IPS-20b (cell line): ENCODE results near the gene TSPAN31.
A peak's percentile ranks its signal among the peaks of the same experiment; 100 is the strongest.

Experiments used
- H3K27ac ChIP-seq: one replicate; pipeline ENCODE4 v1.5.1; 2013; ENCODE audit warnings: low read length
- H3K27me3 ChIP-seq: 2 replicates; pipeline ENCODE4 v1.6.1; 2013; ENCODE audit warnings: mild to moderate bottlenecking, low read length, inconsistent platforms; ENCODE audit not compliant: insufficient read depth
- H3K36me3 ChIP-seq: 2 replicates; pipeline ENCODE4 v1.6.1; 2013; ENCODE audit warnings: low read depth, mild to moderate bottlenecking, inconsistent platforms, low read length, moderate library complexity; ENCODE audit not compliant: insufficient read depth
- H3K4me1 ChIP-seq: 2 replicates; pipeline ENCODE4 v1.6.1; 2013; ENCODE audit warnings: mild to moderate bottlenecking, control low read depth, inconsistent platforms, low read length, moderate library complexity; ENCODE audit not compliant: insufficient read depth
- H3K4me3 ChIP-seq: 2 replicates; pipeline ENCODE4 v1.5.1; 2013; ENCODE audit warnings: mild to moderate bottlenecking, low read length, inconsistent platforms
- H3K9ac ChIP-seq: 2 replicates; pipeline ENCODE4 v1.6.1; 2013; ENCODE audit warnings: low read depth, mild to moderate bottlenecking, inconsistent platforms, low read length, moderate library complexity
- H3K9me3 ChIP-seq: 2 replicates; pipeline ENCODE4 v1.6.1; 2013; ENCODE audit warnings: mild to moderate bottlenecking, low read depth, low read length, inconsistent platforms; ENCODE audit not compliant: insufficient read depth

Gene TSPAN31

DNA sequence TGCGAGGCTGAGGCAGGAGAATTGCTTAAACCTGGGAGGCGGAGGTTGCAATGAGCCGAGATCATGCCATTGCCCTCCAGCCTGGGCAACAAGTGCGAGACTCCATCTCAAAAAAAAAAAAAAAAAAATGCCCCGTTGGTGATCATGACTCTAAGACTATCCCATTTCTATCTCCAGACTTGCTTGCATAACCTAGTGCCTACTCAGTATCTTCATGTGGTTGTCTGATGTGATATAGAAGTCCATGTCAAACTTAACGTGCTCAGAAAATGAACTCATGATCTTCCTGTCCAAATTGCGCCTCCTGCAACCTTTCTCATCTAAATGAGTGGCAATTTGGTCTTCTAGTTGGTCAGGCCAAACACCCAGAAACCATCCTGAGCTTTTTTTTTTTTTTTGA lies 33.1 kb downstream of the TSPAN31 start:
- Histone ChIP-seq H3K4me3 (no peak overlapping the region), H3K4me1 (no peaks in the 10 kb centered on the region), H3K27me3 (peaks cover 8% of the 10 kb centered on the region; the same call in 1 of the 2 replicates), H3K9me3 (no peaks in the 10 kb centered on the region), H3K9ac (no peak overlapping the region), H3K36me3 (no peaks in the 10 kb centered on the region), H3K27ac (no peak overlapping the region)

- Histone ChIP-seq H3K27ac (no peak overlapping the region), H3K9me3 (no peaks in the 10 kb centered on the region), H3K27me3 (no peaks in the 10 kb centered on the region), H3K4me1 (no peaks in the 10 kb centered on the region), H3K4me3 (no peak overlapping the region), H3K36me3 (peaks cover 8% of the 10 kb centered on the region; the same call in 1 of the 2 replicates), H3K9ac (no peak overlapping the region)
These were observed 34.9 kb downstream of the TSPAN31 start for GRCh38 chr12:57779736-57780135.

GRCh38 chr12:57780284-57780897 lies 35.6 kb downstream of the TSPAN31 start:
- H3K4me1 ChIP-seq: no peaks in the 10 kb centered on the region
- no peak overlapping the region for H3K9ac ChIP-seq
- no peaks in the 10 kb centered on the region for H3K9me3 ChIP-seq
- no peaks in the 10 kb centered on the region for H3K27me3 ChIP-seq
- H3K27ac ChIP-seq: no peak overlapping the region
- H3K36me3 ChIP-seq: peaks cover 12% of the 10 kb centered on the region; the same call in 1 of the 2 replicates
- H3K4me3 ChIP-seq: no peak overlapping the region

DNA sequence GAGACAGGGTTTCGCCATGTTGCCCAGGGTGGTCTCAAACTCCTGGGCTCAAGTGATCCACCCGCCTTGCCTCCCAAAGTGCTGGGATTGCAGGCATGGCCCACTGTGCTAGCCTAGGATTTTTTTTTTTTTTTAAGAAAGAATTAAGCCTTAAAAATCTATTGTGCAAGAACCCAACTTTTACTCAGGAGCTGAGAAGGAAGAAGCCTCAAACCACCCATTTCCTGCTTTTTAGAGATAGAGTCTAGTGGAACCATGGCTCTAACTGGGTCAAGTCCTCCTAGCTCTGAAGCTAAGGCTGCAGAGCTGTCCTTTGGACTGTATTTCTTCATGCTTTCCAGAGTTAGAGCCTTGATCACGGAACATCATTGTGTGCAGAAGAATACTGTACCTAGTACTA lies 36.4 kb downstream of the TSPAN31 start:
- H3K27me3 ChIP-seq: no peaks in the 10 kb centered on the region
- no peaks in the 10 kb centered on the region for H3K4me1 ChIP-seq
- H3K9me3 ChIP-seq: no peaks in the 10 kb centered on the region
- H3K27ac ChIP-seq: no peak overlapping the region
- H3K4me3 ChIP-seq: no peak overlapping the region
- peaks cover 21% of the 10 kb centered on the region for H3K36me3 ChIP-seq
- no peak overlapping the region for H3K9ac ChIP-seq

- Histone ChIP-seq H3K27ac (no peak overlapping the region), H3K9me3 (no peaks in the 10 kb centered on the region), H3K4me3 (no peak overlapping the region), H3K36me3 (peaks cover 26% of the 10 kb centered on the region), H3K4me1 (no peaks in the 10 kb centered on the region), H3K9ac (no peak overlapping the region), H3K27me3 (no peaks in the 10 kb centered on the region)
These were observed 37.0 kb downstream of the TSPAN31 start for GRCh38 chr12:57781801-57782200.

- no peak overlapping the region for H3K9ac ChIP-seq
- peaks cover 31% of the 10 kb centered on the region for H3K36me3 ChIP-seq
- no peak overlapping the region for H3K27ac ChIP-seq
- H3K9me3 ChIP-seq: no peaks in the 10 kb centered on the region
- no peaks in the 10 kb centered on the region for H3K27me3 ChIP-seq
- no peaks in the 10 kb centered on the region for H3K4me1 ChIP-seq
- peak overlapping the region; percentile 100; the same call in 1 of the 2 replicates for H3K4me3 ChIP-seq
These were observed 37.4 kb downstream of the TSPAN31 start for GRCh38 chr12:57782243-57782607.

DNA sequence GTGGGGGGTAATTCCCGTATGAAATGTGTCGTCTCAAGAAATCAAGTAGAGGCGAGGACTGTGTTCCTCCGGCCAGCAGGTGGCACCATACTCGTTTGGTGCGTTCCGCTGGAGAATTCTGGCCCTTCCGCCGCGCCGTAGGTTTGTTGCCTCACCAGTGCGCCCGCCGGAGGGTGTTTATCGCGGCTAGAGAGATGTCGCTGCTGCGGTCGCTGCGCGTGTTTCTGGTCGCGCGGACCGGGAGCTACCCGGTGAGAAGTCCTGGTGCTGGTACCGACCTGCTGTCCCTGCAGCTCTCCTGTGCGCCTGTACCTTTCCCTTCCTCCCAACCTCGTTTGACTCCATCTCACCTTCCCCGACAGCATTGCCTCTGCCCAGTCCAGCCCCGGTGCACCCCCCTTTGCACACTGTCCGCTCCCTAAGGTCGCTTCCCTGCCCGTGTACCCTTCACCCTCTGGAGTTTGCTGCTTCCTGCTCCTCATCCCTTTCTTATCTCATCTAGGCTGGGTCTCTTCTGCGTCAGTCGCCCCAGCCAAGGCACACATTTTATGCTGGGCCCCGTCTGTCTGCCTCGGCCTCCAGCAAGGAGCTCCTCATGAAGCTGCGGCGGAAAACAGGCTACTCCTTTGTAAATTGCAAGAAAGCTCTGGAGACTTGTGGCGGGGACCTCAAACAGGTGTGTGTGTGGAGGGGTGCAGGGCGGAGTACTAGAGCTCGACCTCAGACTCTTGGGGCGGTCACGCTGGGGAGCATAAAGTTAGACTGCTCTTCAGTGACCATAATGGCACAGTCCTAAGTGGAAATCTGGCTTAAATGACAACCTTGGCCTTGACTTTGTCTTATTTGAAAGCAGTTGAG lies 38.0 kb downstream of the TSPAN31 start, which contains the start of gene TSFM:
Gene TSFM, plus strand, starts transcription at position 180 of the 858 bp plus-strand sequence. Its CDS starts 15 bp downstream, at position 195.
- Histone ChIP-seq H3K27ac (no peak within 1 kb of the TSS), H3K9ac (peak within 1 kb of the TSS; percentile 93), H3K36me3 (peaks cover 37% of the 10 kb centered on the region)

GRCh38 chr12:57783466-57783801 lies 38.6 kb downstream of the TSPAN31 start:
- Histone ChIP-seq H3K4me1 (no peaks in the 10 kb centered on the region), H3K27ac (no peak overlapping the region), H3K36me3 (peaks cover 42% of the 10 kb centered on the region), H3K4me3 (peak overlapping the region; percentile 100), H3K9ac (peak overlapping the region; percentile 93), H3K27me3 (no peaks in the 10 kb centered on the region), H3K9me3 (no peaks in the 10 kb centered on the region)

More for the DNA sequence above, 38.0 kb downstream of the TSPAN31 start, which contains the start of gene TSFM:
- Histone ChIP-seq H3K4me1 (no peaks in the 10 kb centered on the region), H3K27me3 (no peaks in the 10 kb centered on the region), H3K9me3 (no peaks in the 10 kb centered on the region), H3K4me3 (peak within 1 kb of the TSS; percentile 100)

- no peaks in the 10 kb centered on the region for H3K27me3 ChIP-seq
- H3K4me3 ChIP-seq: no peak overlapping the region
- H3K9me3 ChIP-seq: no peaks in the 10 kb centered on the region
- H3K4me1 ChIP-seq: no peaks in the 10 kb centered on the region
- H3K27ac ChIP-seq: no peak overlapping the region
- H3K9ac ChIP-seq: no peak overlapping the region
- H3K36me3 ChIP-seq: peaks cover 46% of the 10 kb centered on the region
These were observed 39.0 kb downstream of the TSPAN31 start for GRCh38 chr12:57783861-57784260.

DNA sequence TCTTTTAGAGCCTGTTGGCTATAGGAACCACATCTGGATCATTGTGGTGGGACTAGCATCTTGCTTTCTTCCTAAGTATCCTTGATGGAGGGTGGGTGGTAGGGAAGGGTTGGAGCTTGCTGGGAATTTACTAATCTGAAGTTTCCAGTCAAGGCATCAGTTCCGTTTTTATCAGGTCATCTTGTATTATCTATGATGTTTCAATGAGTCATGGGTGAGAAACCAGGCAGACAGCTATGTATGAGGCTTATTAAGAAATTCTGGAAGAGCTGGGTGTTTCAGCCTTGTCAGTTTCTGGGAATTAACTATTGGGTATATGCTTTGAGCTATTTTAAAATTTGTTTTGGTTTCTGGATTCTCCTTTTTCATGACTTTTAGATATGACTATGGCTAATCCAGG lies 49.1 kb downstream of the TSPAN31 start:
- Histone ChIP-seq H3K27me3 (no peaks in the 10 kb centered on the region), H3K36me3 (peaks cover 82% of the 10 kb centered on the region), H3K9ac (no peak overlapping the region), H3K4me1 (no peaks in the 10 kb centered on the region), H3K4me3 (no peak overlapping the region), H3K9me3 (no peaks in the 10 kb centered on the region), H3K27ac (no peak overlapping the region)

DNA sequence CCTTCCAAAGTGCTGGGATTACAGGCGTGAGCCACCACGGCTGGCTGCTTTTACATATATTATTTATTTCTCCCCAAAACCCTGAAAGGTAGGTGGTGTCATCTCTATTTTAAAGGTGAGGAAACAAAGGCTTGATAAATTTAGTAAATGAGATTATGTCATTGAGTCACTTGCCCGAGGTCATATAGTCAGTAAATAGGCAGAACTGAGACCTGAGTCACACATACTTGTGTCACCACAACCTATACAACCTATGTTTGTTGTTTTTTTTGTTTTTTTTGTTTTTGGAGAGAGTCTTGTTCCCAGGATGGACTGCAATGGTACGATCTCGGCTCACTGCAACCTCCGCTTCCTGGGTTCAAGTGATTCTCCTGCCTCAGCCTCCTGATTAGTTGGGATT lies 50.5 kb downstream of the TSPAN31 start:
- Histone ChIP-seq H3K9ac (no peak overlapping the region), H3K36me3 (peaks cover 77% of the 10 kb centered on the region)

GRCh38 chr12:57796996-57797395 lies 52.2 kb downstream of the TSPAN31 start:
- Histone ChIP-seq H3K36me3 (peaks cover 66% of the 10 kb centered on the region), H3K9ac (no peak overlapping the region), H3K9me3 (no peaks in the 10 kb centered on the region), H3K27me3 (no peaks in the 10 kb centered on the region), H3K4me1 (no peaks in the 10 kb centered on the region), H3K4me3 (no peak overlapping the region), H3K27ac (no peak overlapping the region)

More for the DNA sequence above, 50.5 kb downstream of the TSPAN31 start:
- Histone ChIP-seq H3K9me3 (no peaks in the 10 kb centered on the region), H3K27me3 (no peaks in the 10 kb centered on the region), H3K4me3 (no peak overlapping the region), H3K27ac (no peak overlapping the region), H3K4me1 (no peaks in the 10 kb centered on the region)
